GM20000 (cell line): ENCODE measurements around the gene SCML1.

Source experiments
- DNase-seq: peaks from one replicate; pipeline ENCODE4 v3.0.0; 2012; ENCODE audit warnings: low spot score
- TF ChIP-seq, protein P1 (sequence below): IDR thresholded peaks from 2 replicates; pipeline ENCODE4 v1.5.1; 2012; ENCODE audit warnings: mild to moderate bottlenecking, control low read depth; ENCODE audit errors: extremely low read depth, missing control alignments

Gene SCML1

DNA sequence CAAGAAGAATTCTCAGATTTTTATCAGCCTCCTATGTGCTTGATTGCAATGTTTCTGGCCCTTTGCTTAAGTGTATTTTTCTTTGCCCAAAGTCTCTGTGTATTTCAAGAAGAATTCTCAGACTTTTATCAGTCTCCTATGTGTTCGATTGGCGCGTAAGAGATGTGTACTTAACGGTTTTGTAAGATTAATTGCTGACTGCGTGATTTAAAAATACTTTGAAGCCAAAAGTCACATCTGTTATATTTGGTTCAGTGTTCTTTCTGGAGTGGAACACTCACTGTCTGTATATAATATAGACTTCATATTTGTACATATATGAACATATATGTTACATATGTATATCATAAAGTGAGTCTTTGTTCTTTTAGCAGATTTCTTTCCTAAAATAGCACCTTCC is 11.4 kb downstream of the SCML1 start:
- no peak for DNase-seq
- TF ChIP-seq, protein P1, sequence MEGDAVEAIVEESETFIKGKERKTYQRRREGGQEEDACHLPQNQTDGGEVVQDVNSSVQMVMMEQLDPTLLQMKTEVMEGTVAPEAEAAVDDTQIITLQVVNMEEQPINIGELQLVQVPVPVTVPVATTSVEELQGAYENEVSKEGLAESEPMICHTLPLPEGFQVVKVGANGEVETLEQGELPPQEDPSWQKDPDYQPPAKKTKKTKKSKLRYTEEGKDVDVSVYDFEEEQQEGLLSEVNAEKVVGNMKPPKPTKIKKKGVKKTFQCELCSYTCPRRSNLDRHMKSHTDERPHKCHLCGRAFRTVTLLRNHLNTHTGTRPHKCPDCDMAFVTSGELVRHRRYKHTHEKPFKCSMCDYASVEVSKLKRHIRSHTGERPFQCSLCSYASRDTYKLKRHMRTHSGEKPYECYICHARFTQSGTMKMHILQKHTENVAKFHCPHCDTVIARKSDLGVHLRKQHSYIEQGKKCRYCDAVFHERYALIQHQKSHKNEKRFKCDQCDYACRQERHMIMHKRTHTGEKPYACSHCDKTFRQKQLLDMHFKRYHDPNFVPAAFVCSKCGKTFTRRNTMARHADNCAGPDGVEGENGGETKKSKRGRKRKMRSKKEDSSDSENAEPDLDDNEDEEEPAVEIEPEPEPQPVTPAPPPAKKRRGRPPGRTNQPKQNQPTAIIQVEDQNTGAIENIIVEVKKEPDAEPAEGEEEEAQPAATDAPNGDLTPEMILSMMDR: no peak

DNA sequence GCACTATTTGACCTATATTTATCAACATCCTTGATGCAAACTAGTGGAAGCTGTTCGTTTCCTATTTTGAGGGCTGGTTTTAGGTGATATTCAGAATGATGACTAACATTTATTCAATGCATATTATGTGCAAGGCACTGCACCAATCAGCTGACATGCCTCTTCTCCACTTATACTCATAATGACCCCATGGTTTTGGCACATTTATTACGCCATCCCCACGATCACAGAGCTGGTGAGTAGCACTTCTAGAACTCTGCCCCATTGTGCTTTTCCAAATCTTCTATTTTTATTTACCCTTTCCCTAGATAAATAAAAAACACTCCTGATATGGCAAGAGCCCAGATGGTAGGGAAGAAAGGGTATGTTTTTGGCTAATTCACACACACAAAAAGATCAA is 13.1 kb downstream of the SCML1 start:
- TF ChIP-seq, protein P1: no peak
- no peak for DNase-seq

DNA sequence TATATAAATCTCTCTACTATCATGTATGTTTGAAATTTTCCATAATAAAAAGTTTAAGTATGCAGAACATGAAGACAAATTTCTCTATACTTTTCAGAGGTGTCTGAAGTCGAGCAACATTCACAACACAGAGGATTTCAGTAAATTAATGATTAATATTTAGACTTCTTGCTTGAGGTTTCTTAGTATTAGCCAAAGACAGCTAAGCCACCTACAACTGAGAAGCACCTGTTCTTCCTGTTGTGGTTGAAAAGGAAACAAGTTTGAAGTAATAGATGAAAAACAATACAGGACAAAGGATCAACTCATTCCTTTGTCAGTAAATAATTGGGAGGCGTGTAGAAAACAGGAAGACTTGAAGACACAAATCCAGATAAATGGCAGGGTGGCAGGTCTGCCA is 21.1 kb downstream of the SCML1 start:
- TF ChIP-seq, protein P1: no peak
- DNase-seq: no peak

DNA sequence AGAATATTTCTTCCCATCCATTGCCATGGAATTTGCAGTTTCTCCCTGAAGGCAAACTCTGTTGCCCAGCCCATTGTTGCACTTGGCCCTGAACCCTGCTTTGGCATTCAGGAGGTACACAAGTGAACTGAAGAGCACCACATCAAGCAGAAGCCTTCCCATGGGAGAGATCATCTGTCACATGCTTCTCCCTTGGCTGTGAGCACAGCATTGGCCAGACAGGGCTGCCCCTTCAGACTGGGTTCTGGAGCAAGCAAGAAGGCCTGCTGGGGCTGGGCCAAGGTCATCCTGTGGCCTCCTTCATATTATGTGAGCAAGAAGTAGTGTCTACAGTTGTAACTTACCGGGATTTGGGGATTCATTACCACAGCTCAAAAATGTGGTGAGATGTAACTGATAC is 22.7 kb downstream of the SCML1 start:
- TF ChIP-seq, protein P1: no peak
- no peak for DNase-seq

DNA sequence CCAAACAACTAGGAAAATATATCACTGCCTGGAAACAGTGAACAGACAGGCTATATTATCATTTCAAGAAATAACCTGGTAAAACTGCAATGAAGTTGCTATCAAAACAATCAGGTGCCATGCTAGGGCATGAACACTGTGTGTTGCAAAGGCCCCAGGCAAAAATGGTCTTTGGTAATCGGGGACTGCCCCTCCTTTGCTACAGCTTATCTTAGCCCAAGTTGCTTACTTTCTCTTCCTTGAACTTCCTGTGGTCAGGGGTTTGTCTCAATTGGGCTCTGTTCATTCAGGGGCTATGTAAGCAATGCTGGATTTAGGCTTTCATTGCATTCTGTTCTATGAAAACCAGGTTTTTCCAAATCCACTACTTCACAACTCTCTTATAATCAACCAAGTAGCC is 30.4 kb downstream of the SCML1 start:
- no peak for DNase-seq
- TF ChIP-seq, protein P1: no peak

DNA sequence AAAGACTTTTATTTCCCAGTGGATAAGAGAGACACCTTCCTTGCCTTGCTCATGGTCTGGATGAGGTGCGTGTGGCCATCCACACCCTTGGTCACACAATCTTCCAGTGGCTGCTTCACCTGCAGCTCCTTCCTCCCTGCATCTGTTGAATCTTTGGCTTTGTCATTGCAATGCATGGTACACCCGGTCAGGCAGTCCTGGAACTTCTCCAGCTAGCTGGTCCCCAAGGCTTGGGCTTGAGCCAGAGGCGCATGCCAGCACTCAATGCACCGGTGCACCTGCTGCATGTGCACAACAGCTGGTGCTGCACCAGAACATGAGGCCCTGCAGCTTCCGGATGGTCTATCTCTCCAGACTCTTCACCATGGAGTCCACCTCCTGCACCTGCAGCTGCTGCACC is 31.7 kb downstream of the SCML1 start:
- TF ChIP-seq, protein P1: no peak
- no peak for DNase-seq

DNA sequence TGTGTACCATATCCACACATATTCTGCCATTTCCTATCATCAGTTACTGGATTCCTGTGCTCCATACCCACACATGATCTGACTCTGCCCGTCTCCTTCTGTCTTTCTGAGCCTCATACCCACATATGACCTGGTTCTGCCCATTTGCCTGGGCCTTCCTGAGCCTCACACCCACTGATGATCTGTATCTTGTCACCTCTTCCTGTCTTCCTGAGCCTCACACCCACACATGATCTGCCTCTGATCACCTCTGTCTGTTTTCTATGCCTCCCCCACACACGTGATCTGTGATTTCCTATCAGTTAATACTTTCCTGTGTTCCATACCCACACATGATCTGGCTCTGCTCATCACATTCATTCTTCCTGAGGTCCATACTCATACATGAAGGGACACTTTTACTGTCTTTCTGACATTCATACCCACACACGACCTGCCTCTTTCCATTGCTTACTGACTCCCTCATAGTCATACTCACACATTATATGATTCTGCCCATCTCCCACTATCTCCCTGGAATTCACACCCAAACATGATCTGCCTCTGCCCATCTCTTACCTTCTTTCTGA is 32.5 kb downstream of the SCML1 start:
- no peak for DNase-seq
- TF ChIP-seq, protein P1: no peak
